Activated CD8-positive, alpha-beta T cell treated with anti-CD3 and anti-CD28 coated beads for 36 hours (primary cell): ENCODE data around the gene MOCS2. TPM values are rescaled to one million over a fixed set of nuclear protein-coding genes. Genes with fewer than 3 reads are reported as not detected.
A peak's percentile ranks its signal among the peaks of the same experiment; 100 is the strongest.

ENCODE experiments used
- ATAC-seq: fragments of 200-7000 bp; cut with Tn5 transposase; one replicate; pipeline ENCODE4 v1.10.0; 2021; ENCODE audit warnings: mild to moderate bottlenecking, moderate library complexity
- CTCF ChIA-PET: fragments of 350-600 bp; sonication (Branson Sonifier 250); formaldehyde crosslinking; loops from one replicate; lab custom pipeline; 2021; ENCODE audit warnings: antibody characterized with exemption; lab: Charles Lee
- POLR2A ChIA-PET: fragments of 350-600 bp; sonication (Branson Sonifier 250); formaldehyde crosslinking; loops from one replicate; lab custom pipeline; 2021; ENCODE audit warnings: antibody characterized with exemption; lab: Charles Lee
- DNase-seq: peaks from one replicate; pipeline ENCODE4 v3.0.0-alpha.2; 2020
- H3K27ac Mint-ChIP-seq: one replicate; pipeline ENCODE4 v1.8.0; 2021; ENCODE audit warnings: mild to moderate bottlenecking, mixed read lengths
- H3K27me3 Mint-ChIP-seq: one replicate; pipeline ENCODE4 v1.8.0; 2021; ENCODE audit warnings: mixed read lengths
- H3K36me3 Mint-ChIP-seq: one replicate; pipeline ENCODE4 v1.8.0; 2021; ENCODE audit warnings: low read depth, mixed read lengths
- H3K4me1 Mint-ChIP-seq: one replicate; pipeline ENCODE4 v1.8.0; 2021; ENCODE audit warnings: low read depth, mixed read lengths
- H3K4me3 Mint-ChIP-seq: one replicate; pipeline ENCODE4 v1.8.0; 2021; ENCODE audit warnings: mild to moderate bottlenecking, moderate library complexity, mixed read lengths
- H3K9me3 Mint-ChIP-seq: one replicate; pipeline ENCODE4 v1.8.0; 2021; ENCODE audit warnings: mixed read lengths
- intact Hi-C: fragments of 100-400 bp; cut with micrococcal nuclease; formaldehyde crosslinking; loops from one replicate; pipeline ENCODE4 v1.10.0; 2022
- total RNA-seq, 2 experiments: library from RNA; stranded (reverse); gene quantifications; one replicate each; pipeline ENCODE4 v1.2.3, GENCODE V29; 2021
- TF ChIP-seq, protein P1 (sequence below): fragments of 200-600 bp; IDR thresholded peaks from one replicate; pipeline ENCODE4 v1.8.0; 2022; ENCODE audit warnings: antibody characterized with exemption, mild to moderate bottlenecking

MOCS2 gene
- total RNA-seq, result 10 to 100 TPM; 18.6 to 19.9 TPM

- Mint-ChIP-seq H3K27me3 (no peaks in the 10 kb centered on the region), H3K4me1 (peaks cover 41% of the 10 kb centered on the region)
- ATAC-seq, result peak; percentile 99
Observed at GRCh38 chr5:53109443-53110127, at the start of gene MOCS2. Gene MOCS2, minus strand, starts transcription at chr5:53109757. Its CDS starts 2,583 bp downstream, at chr5:53107174.

GRCh38 chr5:53151713-53152458, 42.3 kb upstream of the MOCS2 start:
- ATAC-seq (no peak), DNase-seq (no peak)
- no peaks in the 10 kb centered on the region for H3K9me3 Mint-ChIP-seq
- no peak overlapping the region for H3K4me3 Mint-ChIP-seq
- TF ChIP-seq, protein P1, sequence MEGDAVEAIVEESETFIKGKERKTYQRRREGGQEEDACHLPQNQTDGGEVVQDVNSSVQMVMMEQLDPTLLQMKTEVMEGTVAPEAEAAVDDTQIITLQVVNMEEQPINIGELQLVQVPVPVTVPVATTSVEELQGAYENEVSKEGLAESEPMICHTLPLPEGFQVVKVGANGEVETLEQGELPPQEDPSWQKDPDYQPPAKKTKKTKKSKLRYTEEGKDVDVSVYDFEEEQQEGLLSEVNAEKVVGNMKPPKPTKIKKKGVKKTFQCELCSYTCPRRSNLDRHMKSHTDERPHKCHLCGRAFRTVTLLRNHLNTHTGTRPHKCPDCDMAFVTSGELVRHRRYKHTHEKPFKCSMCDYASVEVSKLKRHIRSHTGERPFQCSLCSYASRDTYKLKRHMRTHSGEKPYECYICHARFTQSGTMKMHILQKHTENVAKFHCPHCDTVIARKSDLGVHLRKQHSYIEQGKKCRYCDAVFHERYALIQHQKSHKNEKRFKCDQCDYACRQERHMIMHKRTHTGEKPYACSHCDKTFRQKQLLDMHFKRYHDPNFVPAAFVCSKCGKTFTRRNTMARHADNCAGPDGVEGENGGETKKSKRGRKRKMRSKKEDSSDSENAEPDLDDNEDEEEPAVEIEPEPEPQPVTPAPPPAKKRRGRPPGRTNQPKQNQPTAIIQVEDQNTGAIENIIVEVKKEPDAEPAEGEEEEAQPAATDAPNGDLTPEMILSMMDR, result no peak
- intact Hi-C loops, result no loop called here
- no peaks in the 10 kb centered on the region for H3K4me1 Mint-ChIP-seq
- no peak overlapping the region for H3K27ac Mint-ChIP-seq
- H3K36me3 Mint-ChIP-seq, result no peaks in the 10 kb centered on the region
- POLR2A ChIA-PET, result no interaction called here
- CTCF ChIA-PET, result interaction anchor here (1.1 kb wide), 1 partner anchor 20 kb away, joined by 3 read pairs; no protein-coding TSS in a partner anchor
- peaks cover 3% of the 10 kb centered on the region for H3K27me3 Mint-ChIP-seq

More at GRCh38 chr5:53109443-53110127, at the start of gene MOCS2:
- Mint-ChIP-seq H3K9me3 (no peaks in the 10 kb centered on the region), H3K4me3 (peak within 1 kb of the TSS; percentile 95), H3K27ac (peak within 1 kb of the TSS; percentile 93), H3K36me3 (peaks cover 20% of the 10 kb centered on the region)
- POLR2A ChIA-PET, result interaction anchor here (1.0 to 1.6 kb wide), 3 partner anchors 12 to 165 kb away, joined by 3 to 4 read pairs (median 4); no protein-coding TSS in a partner anchor
- CTCF ChIA-PET, result interaction anchor here (0.7 to 2.0 kb wide), 8 partner anchors 9 to 1124 kb away, joined by 3 to 10 read pairs (median 4); no protein-coding TSS in a partner anchor
- peak; percentile 92 for DNase-seq
- intact Hi-C loops, result no loop called here
- TF ChIP-seq, protein P1, result no peak

- ATAC-seq (no peak), DNase-seq (no peak)
- CTCF ChIA-PET, result no interaction called here
- Mint-ChIP-seq H3K36me3 (no peaks in the 10 kb centered on the region), H3K27ac (no peak overlapping the region), H3K4me3 (no peak overlapping the region), H3K4me1 (no peaks in the 10 kb centered on the region), H3K27me3 (no peaks in the 10 kb centered on the region), H3K9me3 (peaks cover 1% of the 10 kb centered on the region)
- intact Hi-C loops, result no loop called here
- POLR2A ChIA-PET, result no interaction called here
- TF ChIP-seq, protein P1, result no peak
Observed at GRCh38 chr5:53133020-53133419, 23.5 kb upstream of the MOCS2 start.

GRCh38 chr5:53130266-53130665, 20.7 kb upstream of the MOCS2 start:
- Mint-ChIP-seq H3K27me3 (no peaks in the 10 kb centered on the region), H3K27ac (no peak overlapping the region), H3K36me3 (no peaks in the 10 kb centered on the region), H3K4me3 (no peak overlapping the region), H3K9me3 (peaks cover 1% of the 10 kb centered on the region), H3K4me1 (no peaks in the 10 kb centered on the region)
- intact Hi-C loops, result no loop called here
- TF ChIP-seq, protein P1, result no peak
- POLR2A ChIA-PET, result no interaction called here
- ATAC-seq (no peak), DNase-seq (no peak)
- CTCF ChIA-PET, result no interaction called here

- H3K27ac Mint-ChIP-seq, result no peak overlapping the region
- DNase-seq (no peak), ATAC-seq (no peak)
- TF ChIP-seq, protein P1, result no peak
- H3K9me3 Mint-ChIP-seq, result peaks cover 1% of the 10 kb centered on the region
- intact Hi-C loops, result no loop called here
- H3K36me3 Mint-ChIP-seq, result no peaks in the 10 kb centered on the region
- no peaks in the 10 kb centered on the region for H3K4me1 Mint-ChIP-seq
- CTCF ChIA-PET, result no interaction called here
- H3K27me3 Mint-ChIP-seq, result no peaks in the 10 kb centered on the region
- H3K4me3 Mint-ChIP-seq, result no peak overlapping the region
- POLR2A ChIA-PET, result no interaction called here
Observed at GRCh38 chr5:53128481-53128880, 18.9 kb upstream of the MOCS2 start.
